Body of pancreas (tissue), 4 donors: Measurements from ENCODE around the gene PRR15L.

ENCODE experiments used
- CTCF ChIP-seq, 7 experiments: fragments of 450-650 bp in 4 of 7; fragments of 200-600 bp in 3 of 7; sonication (generic) in 3 of 7; IDR thresholded peaks; one replicate each; pipeline ENCODE4 v1.5.1; 2016 to 2019; ENCODE audit warnings: antibody characterized with exemption in 7 of 7
- POLR2A ChIP-seq, 3 donors: fragments of 450-650 bp; IDR thresholded peaks; one replicate each; pipeline ENCODE4 v1.6.1; 2016; ENCODE audit warnings: antibody characterized with exemption in 3 of 3, mild to moderate bottlenecking in 2 of 3

- TF ChIP-seq POLR2A (IDR thresholded peaks at IDR 0.05) = peak in 1 of 3 donors; percentile 16
- no peak for TF ChIP-seq CTCF (IDR thresholded peaks at IDR 0.05)
These were observed 37.7 kb upstream of the PRR15L start for GRCh38 chr17:47995241-47995935.
